Measurements from ENCODE around the gene ZBTB45.
"Not testable (repeated sequence)": the region's sequence is repeated elsewhere in the genome, so short reads cannot be mapped to it uniquely, and the experiment has no call there.

The ZBTB45 gene

DNA sequence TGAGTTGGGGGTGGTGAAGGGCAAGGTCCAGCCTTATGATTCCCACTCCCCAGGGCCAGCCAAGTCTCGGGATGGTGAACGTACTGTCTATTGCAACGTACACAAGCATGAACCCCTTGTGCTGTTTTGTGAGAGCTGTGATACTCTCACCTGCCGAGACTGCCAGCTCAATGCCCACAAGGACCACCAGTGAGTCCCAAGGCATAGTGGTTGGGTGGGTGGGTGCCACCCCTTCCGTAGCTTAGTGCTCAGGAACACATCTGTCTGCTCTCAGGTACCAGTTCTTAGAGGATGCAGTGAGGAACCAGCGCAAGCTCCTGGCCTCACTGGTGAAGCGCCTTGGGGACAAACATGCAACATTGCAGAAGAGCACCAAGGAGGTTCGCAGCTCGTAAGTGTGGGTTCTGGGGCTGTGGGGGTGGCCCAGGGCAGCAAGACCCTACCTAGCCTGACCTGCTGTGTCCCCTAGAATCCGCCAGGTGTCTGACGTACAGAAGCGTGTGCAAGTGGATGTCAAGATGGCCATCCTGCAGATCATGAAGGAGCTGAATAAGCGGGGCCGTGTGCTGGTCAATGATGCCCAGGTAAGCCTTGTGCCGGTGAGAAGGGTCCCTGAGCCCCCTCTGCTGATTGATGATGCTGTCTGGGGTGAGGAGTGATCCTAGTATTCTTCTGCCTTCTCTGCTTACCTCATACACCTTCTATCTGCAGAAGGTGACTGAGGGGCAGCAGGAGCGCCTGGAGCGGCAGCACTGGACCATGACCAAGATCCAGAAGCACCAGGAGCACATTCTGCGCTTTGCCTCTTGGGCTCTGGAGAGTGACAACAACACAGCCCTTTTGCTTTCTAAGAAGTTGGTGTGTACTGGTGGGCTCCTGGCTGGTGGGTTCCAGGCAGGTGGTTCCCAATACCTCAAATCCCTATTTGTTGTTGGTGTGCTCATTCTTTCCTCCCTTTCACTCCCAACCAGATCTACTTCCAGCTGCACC lies 28.0 kb upstream of the ZBTB45 start:
- H3K4me3 ChIP-seq (ENCODE audit: low read length) = no peak overlapping the region
- TF ChIP-seq, protein P1, sequence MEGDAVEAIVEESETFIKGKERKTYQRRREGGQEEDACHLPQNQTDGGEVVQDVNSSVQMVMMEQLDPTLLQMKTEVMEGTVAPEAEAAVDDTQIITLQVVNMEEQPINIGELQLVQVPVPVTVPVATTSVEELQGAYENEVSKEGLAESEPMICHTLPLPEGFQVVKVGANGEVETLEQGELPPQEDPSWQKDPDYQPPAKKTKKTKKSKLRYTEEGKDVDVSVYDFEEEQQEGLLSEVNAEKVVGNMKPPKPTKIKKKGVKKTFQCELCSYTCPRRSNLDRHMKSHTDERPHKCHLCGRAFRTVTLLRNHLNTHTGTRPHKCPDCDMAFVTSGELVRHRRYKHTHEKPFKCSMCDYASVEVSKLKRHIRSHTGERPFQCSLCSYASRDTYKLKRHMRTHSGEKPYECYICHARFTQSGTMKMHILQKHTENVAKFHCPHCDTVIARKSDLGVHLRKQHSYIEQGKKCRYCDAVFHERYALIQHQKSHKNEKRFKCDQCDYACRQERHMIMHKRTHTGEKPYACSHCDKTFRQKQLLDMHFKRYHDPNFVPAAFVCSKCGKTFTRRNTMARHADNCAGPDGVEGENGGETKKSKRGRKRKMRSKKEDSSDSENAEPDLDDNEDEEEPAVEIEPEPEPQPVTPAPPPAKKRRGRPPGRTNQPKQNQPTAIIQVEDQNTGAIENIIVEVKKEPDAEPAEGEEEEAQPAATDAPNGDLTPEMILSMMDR (conservative IDR thresholded peaks at IDR 0.05; ENCODE audit: low read depth, low read length) = no peak

DNA sequence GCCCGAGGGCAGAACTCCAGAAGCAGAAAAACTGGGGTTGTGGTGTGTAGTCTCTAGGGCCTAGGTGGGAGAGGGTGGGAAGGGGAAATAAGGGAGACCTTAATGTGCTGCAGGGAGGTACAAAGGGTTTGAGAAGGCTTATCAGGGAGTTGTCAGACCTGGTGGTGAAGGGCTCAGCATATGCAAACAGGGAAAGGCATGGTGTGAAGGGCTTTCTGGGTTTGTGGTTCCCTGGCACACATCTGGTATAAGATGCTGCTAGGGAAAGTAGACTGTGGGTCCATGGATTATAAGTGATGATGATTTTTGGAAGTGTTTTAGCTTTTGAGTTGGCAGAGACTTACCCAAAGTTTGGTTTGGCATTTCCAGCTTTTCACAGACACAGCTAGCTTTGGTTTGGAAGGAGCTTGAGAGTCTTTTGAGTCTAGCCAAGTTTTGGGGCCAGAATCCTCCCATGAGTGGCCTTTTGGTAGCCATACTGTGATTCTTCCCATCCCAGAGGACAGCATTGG lies 26.5 kb upstream of the ZBTB45 start:
- DNase-seq (ENCODE audit: low read depth) = no peak
- H3K4me3 ChIP-seq (ENCODE audit: low read length) = peak overlapping the region; percentile 95
- TF ChIP-seq, protein P1 (conservative IDR thresholded peaks at IDR 0.05; ENCODE audit: low read depth, low read length) = no peak

More for the DNA sequence above, 28.0 kb upstream of the ZBTB45 start:
- DNase-seq (ENCODE audit: low read depth) = no peak

DNA sequence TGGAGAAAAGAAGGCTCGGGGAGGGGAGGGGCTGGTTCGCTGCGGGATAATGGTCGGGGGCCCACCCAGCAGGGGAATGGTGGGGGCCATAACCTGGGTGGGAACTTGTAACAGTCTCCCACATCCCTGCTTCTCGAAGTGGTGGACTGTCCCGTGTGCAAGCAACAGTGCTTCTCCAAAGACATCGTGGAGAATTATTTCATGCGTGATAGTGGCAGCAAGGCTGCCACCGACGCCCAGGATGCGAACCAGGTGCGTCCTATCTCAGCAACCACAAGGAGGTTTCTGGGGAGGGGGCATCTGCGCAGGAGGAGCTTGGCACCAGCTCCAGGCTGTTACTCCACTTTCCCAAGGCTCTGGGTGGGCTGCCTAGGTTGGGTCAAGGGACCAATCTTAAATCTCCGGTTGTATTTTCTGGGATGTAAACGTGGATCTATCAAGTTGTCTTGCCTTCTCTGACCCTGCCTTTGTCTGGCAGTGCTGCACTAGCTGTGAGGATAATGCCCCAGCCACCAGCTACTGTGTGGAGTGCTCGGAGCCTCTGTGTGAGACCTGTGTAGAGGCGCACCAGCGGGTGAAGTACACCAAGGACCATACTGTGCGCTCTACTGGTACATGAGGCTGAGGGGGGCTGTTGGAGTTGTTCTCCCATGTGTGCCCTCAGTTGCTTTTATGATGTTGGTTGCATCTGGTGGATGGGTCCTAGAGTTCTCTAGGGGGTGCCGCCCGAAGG lies 25.8 kb upstream of the ZBTB45 start:
- TF ChIP-seq, protein P1 (conservative IDR thresholded peaks at IDR 0.05; ENCODE audit: low read depth, low read length) = no peak
- no peak for DNase-seq (ENCODE audit: low read depth)

DNA sequence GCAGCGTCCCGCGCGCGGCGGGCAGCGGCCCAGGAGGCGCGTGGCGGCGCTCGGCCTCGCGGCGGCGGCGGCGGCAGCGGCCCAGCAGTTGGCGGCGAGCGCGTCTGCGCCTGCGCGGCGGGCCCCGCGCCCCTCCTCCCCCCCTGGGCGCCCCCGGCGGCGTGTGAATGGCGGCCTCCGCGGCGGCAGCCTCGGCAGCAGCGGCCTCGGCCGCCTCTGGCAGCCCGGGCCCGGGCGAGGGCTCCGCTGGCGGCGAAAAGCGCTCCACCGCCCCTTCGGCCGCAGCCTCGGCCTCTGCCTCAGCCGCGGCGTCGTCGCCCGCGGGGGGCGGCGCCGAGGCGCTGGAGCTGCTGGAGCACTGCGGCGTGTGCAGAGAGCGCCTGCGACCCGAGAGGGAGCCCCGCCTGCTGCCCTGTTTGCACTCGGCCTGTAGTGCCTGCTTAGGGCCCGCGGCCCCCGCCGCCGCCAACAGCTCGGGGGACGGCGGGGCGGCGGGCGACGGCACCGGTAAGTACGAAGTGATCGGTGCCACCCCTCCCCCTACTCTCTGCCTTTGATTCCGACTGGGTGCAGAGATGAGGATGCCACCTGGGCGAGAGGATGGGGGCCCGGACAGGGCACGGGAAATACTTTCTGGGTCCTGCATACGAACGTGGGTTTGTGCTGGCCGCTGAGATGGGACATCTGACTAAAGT lies 25.1 kb upstream of the ZBTB45 start:
- no peak for DNase-seq (ENCODE audit: low read depth)
- TF ChIP-seq, protein P1 (conservative IDR thresholded peaks at IDR 0.05; ENCODE audit: low read depth, low read length) = no peak
- H3K4me3 ChIP-seq (ENCODE audit: low read length) = peak overlapping the region; percentile 95

More for the DNA sequence above, 25.8 kb upstream of the ZBTB45 start:
- H3K4me3 ChIP-seq (ENCODE audit: low read length) = peak overlapping the region; percentile 95

DNA sequence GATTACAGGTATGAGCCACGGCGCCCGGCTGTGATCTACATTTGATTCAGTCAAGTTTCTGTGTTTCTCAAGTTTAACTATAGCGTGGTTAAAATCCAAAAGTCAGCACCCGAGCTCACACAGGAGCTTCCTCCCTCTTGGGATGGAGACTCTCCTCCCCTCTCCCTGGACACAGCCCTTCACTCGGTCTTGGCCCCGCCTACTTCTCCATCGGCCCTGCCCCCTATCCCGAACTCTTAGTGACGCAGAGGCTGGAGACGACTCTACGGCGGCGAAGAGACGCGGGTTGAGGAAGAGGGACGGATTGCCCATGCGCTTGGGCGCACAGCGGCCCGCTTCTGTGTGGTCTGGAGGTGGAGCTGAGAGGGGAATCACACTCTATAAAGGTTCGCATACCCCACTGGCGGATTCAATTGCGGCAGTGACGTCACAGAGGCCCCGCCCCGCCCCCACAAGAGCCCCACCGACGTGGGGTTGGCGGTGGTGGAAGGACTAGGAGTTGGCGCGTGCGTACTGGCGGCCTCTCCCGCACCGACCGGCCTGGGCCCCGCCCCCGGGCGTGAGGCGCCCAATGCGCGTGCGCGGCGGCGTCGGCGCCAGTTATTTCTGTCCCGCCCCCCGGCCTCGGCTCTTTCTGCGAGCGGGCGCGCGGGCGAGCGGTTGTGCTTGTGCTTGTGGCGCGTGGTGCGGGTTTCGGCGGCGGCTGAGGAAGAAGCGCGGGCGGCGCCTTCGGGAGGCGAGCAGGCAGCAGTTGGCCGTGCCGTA lies 24.4 kb upstream of the ZBTB45 start, which contains the start of gene TRIM28:
TRIM28 (plus strand) TSS at position 239 of the 765 bp plus-strand sequence. CDS start 694 bp downstream, outside the sequence.
- DNase-seq (ENCODE audit: low read depth) = peak; percentile 97
- peak within 1 kb of the TSS; percentile 95 for H3K4me3 ChIP-seq (ENCODE audit: low read length)
- TF ChIP-seq, protein P1 (conservative IDR thresholded peaks at IDR 0.05; ENCODE audit: low read depth, low read length) = no peak

DNA sequence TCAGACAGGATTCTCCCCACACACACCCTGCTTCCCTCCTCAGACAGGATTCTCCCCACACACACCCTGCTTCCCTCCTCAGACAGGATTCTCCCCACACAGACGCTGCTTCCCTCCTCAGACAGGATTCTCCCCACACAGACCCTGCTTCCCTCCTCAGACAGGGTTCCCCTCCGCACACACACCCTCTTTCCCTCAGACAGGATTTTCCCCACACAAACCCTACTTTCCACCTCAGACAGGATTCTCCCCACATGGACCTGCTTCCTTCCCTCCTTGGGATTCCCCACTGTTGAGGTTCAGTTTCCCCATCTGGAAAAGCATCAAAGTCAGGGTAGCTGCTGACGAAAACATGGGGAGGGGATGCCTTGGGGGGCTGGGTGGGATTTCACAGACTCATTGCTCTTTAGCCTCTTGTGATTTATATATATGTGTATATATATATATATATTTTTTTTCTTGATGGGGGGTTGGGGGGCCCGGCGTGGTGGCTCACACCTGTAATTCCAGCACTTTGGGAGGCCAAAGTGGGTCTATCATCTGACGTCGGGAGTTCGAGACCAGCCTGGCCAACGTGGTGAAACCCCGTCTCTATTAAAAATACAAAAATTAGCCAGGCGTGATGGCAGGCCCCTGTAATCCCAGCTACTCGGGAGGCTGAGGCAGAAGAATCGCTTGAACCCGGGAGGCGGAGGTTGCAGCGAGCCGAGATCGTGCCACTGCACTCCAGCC lies 23.2 kb upstream of the ZBTB45 start:
- not testable (repeated sequence) for H3K4me3 ChIP-seq (ENCODE audit: low read length); DNase-seq (ENCODE audit: low read depth)

DNA sequence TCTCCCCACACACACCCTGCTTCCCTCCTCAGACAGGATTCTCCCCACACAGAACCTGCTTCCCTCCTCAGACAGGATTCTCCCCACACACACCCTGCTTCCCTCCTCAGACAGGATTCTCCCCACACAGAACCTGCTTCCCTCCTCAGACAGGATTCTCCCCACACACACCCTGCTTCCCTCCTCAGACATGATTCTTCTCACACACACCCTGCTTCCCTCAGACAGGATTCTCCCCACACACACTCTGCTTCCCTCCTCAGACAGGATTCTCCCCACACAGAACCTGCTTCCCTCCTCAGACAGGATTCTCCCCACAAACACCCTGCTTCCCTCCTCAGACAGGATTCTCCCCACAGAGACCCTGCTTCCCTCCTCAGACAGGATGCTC lies 19.6 kb upstream of the ZBTB45 start:
- not testable (repeated sequence) for DNase-seq (ENCODE audit: low read depth)

More for the DNA sequence above, 19.6 kb upstream of the ZBTB45 start:
- H3K4me3 ChIP-seq (ENCODE audit: low read length) = not testable (repeated sequence)

Data from retinal pigment epithelial cell (primary cell).